Endothelial cell (in vitro differentiated cells): ENCODE data around the gene PDCD11. TPM values are rescaled to one million over a fixed set of nuclear protein-coding genes. Genes with fewer than 3 reads are reported as not detected.
A peak's percentile ranks its signal among the peaks of the same experiment; 100 is the strongest.
"Not testable (repeated sequence)": the region's sequence is repeated elsewhere in the genome, so short reads cannot be mapped to it uniquely, and the experiment has no call there.

ENCODE experiments used
- DNase-seq: peaks from one replicate; pipeline ENCODE4 v3.0.0; 2021; ENCODE audit warnings: low spot score
- H3K27ac Mint-ChIP-seq: one replicate; pipeline ENCODE4 v1.8.0; 2021; ENCODE audit warnings: mixed read lengths, inconsistent platforms; ENCODE audit not compliant: unreplicated experiment
- H3K27me3 Mint-ChIP-seq: one replicate; pipeline ENCODE4 v1.8.0; 2021; ENCODE audit warnings: mild to moderate bottlenecking, moderate library complexity, mixed read lengths, inconsistent platforms; ENCODE audit not compliant: unreplicated experiment
- H3K36me3 Mint-ChIP-seq: one replicate; pipeline ENCODE4 v1.8.0; 2021; ENCODE audit warnings: mild to moderate bottlenecking, low read depth, mixed read lengths, inconsistent platforms; ENCODE audit not compliant: unreplicated experiment
- H3K4me1 Mint-ChIP-seq: one replicate; pipeline ENCODE4 v1.8.0; 2021; ENCODE audit warnings: mild to moderate bottlenecking, mixed read lengths, inconsistent platforms; ENCODE audit not compliant: unreplicated experiment
- H3K4me3 Mint-ChIP-seq: one replicate; pipeline ENCODE4 v1.8.0; 2021; ENCODE audit warnings: mild to moderate bottlenecking, mixed read lengths, inconsistent platforms; ENCODE audit not compliant: unreplicated experiment
- H3K9me3 Mint-ChIP-seq: one replicate; pipeline ENCODE4 v1.8.0; 2021; ENCODE audit warnings: mixed read lengths, inconsistent platforms; ENCODE audit not compliant: unreplicated experiment
- total RNA-seq: library from RNA; stranded (reverse); fragmentation: NEBNext Ultra II Directional; extraction: Animal tissue kit (Norgen Biotek cat#: 25700); gene quantifications from one replicate; pipeline ENCODE4 v1.2.1, GENCODE V29; 2021; ENCODE audit not compliant: unreplicated experiment
- TF ChIP-seq, protein P1 (sequence below): fragments of 200-600 bp; sonication (generic); IDR thresholded peaks from one replicate; pipeline ENCODE4 v1.5.0; 2021; ENCODE audit warnings: antibody characterized with exemption; ENCODE audit not compliant: unreplicated experiment

PDCD11 gene
- total RNA-seq, 1 donor from 2014 or later, result 43.7 TPM

DNA sequence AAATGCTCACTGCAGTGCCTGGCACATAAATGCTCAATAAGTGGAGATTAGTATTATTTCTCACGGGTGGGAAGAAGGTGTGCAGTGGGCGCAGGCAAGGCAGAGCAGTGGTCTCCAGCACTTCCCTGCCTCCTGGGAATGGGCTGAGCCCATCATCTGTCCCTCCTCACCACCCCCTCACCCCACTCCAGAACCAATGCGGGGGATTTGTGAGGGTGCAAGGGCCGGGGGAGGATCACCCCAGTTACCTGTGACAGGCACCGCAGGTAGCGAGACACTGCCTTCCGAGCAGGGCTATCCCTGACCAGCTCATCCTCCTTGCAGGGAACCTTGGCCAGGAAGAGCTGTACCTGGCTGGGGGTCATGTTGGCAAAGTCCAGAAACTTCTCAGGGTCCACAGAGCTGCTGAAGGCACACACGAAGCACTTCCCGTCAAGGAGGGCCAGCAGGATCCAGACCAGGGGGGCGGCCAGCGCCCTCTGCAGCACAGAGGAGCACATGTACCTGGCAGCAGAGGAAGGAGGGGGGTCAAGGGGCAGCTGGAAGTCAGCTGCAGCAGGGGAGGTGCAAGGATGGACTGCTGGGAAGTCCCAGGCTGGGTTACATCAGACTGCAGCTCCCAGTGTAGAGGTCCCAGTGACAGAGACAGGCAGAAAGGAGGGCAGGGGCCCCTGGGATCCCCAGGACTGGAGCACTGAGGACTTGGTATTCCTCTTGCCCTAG is 79.8 kb downstream of the PDCD11 start:
- no peaks in the 10 kb centered on the region for H3K4me1 Mint-ChIP-seq
- DNase-seq, result peak; percentile 46

DNA sequence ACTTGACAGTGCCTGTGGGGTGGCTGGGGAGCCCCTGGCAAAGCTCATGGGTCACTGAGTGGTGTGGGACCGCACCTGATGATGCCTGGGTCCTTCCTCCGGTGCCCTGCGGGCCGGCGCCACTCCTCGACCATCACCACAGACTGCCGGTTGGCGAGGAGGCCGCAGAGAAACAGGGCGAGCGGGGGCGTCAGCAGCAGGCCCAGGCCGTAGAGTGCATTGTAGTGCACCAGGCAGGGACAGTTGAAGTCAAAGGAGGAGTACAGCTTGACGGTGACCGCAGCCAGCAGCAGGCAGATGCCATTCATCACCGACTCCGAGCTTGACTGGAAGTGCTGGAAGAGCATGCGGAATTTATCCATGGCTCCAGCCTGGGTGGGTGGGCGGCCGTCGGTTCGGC is 82.2 kb downstream of the PDCD11 start:
- Mint-ChIP-seq H3K4me3 (no peak overlapping the region), H3K27ac (no peak overlapping the region), H3K4me1 (no peaks in the 10 kb centered on the region)

More for the DNA sequence above, 79.8 kb downstream of the PDCD11 start:
- Mint-ChIP-seq H3K27me3 (peaks cover 5% of the 10 kb centered on the region), H3K36me3 (no peaks in the 10 kb centered on the region), H3K4me3 (no peak overlapping the region), H3K9me3 (no peaks in the 10 kb centered on the region), H3K27ac (no peak overlapping the region)
- TF ChIP-seq, protein P1, sequence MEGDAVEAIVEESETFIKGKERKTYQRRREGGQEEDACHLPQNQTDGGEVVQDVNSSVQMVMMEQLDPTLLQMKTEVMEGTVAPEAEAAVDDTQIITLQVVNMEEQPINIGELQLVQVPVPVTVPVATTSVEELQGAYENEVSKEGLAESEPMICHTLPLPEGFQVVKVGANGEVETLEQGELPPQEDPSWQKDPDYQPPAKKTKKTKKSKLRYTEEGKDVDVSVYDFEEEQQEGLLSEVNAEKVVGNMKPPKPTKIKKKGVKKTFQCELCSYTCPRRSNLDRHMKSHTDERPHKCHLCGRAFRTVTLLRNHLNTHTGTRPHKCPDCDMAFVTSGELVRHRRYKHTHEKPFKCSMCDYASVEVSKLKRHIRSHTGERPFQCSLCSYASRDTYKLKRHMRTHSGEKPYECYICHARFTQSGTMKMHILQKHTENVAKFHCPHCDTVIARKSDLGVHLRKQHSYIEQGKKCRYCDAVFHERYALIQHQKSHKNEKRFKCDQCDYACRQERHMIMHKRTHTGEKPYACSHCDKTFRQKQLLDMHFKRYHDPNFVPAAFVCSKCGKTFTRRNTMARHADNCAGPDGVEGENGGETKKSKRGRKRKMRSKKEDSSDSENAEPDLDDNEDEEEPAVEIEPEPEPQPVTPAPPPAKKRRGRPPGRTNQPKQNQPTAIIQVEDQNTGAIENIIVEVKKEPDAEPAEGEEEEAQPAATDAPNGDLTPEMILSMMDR, result no peak

DNA sequence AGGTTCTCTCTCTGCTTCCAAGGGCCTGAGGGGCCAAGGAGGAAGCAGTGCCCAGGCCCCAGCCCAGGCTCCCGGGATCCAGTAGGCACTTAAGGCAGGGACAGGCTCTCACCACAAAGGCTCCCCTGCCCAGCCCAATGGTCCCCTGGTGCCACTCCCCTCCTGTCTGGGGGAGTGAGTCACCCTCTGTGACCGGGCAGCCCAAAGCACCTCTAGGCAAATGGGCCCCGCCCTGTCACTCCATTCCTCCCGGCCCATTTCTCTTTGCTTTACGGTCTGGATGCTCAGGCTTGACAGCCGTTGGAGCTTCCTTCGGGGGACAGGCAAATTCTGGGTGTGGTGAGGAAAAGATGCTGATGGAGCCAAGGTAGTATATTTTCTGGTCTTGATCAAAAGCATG is 82.7 kb downstream of the PDCD11 start, which contains the start of gene CALHM3:
CALHM3 (minus strand) TSS at position 106 of the 400 bp plus-strand sequence. CDS start 208 bp downstream, outside the sequence.
- Mint-ChIP-seq H3K27ac (no peak within 1 kb of the TSS), H3K27me3 (peaks cover 5% of the 10 kb centered on the region), H3K9me3 (no peaks in the 10 kb centered on the region), H3K36me3 (no peaks in the 10 kb centered on the region), H3K4me1 (no peaks in the 10 kb centered on the region), H3K4me3 (no peak within 1 kb of the TSS)
- no peak for DNase-seq
- TF ChIP-seq, protein P1, result no peak

More for the DNA sequence above, 82.2 kb downstream of the PDCD11 start:
- Mint-ChIP-seq H3K36me3 (no peaks in the 10 kb centered on the region), H3K27me3 (peaks cover 5% of the 10 kb centered on the region), H3K9me3 (no peaks in the 10 kb centered on the region)
- TF ChIP-seq, protein P1, result no peak
- DNase-seq, result no peak

DNA sequence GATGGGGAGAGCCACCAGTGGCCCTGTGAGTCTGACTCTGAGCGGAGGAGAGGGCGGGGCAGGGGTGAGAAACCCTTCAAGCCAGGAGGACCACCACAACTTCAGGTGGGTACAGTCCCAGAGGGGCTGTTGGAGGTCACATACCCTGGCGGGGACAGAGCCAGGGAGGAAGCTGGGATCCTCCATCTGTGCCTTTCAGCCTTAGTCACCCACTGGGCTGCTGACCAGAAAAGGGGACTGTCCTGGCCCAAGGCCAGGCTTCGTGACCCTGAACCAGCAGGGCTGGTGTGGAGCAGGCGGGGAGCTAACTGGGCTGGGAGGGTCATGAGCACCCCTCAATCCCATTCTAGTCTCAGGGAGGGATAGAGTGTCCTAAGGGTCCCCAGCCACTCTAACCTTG is 84.1 kb downstream of the PDCD11 start:
- Mint-ChIP-seq H3K27ac (no peak overlapping the region), H3K9me3 (no peaks in the 10 kb centered on the region), H3K4me1 (no peaks in the 10 kb centered on the region), H3K27me3 (peaks cover 5% of the 10 kb centered on the region), H3K36me3 (no peaks in the 10 kb centered on the region), H3K4me3 (no peak overlapping the region)
- no peak for DNase-seq
- TF ChIP-seq, protein P1, result no peak

DNA sequence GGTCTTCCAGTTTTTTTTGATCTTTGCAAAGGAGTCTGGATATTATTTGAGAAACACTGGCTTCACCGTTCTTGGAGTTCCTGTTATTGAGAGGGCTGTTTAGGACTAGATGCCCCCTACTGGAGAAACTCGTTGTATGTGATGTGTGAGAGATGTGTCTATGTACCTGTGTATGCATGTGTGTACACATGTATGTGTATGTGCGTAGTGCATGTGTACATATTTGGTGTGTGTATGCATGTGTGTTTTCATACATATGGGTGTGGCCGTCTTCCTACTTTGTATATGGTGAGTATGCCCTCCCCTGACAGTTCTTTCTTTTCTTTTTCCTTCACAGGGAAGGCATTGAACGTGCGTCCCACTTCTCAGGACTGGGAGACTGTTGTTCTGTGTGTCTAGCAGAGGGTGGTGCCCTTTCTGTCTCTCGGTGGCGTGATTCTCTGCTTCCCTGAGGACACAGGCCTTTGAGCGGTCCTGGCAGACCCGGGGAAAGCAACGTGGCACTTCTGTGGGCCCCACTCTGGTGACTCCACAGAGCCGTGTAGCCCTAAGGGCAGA is 85.6 kb downstream of the PDCD11 start:
- peak; percentile 50 for DNase-seq
- H3K27me3 Mint-ChIP-seq, result peaks cover 5% of the 10 kb centered on the region
- TF ChIP-seq, protein P1, result peak; percentile 75

DNA sequence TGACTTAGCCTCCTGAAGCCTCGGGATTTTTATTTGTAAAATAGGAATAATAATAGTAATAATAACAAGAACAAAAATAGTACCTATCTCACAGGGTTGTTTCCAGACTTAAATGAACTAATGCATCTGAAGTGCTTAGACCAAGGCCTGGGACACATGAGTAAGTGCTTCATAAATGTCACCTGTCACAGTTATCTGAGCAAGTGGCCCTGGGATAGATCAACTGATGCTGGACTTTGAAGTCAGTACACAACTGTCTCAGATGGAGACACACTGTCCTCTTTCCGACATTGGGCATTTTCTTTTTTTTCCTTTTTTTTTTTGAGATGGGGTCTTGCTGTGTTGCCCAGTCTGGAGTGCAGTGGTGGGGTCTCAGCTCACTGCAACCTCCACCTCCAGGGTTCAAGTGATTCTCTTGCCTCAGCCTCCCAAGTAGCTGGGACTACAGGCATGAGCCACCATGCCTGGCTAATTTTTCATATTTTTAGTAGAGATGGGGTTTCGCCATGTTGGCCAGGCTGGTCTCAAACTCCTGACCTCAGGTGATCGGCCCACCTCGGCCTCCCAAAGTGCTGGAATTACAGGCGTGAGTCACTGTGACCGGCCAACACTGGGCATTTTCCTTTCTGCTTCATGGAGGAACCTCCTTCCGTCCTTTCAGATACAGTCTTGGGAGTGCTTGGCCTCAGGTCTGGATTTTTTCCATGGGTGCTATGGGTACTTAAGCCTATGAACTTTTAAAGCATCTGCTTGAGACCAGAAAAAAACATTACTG is 90.4 kb downstream of the PDCD11 start:
- H3K9me3 Mint-ChIP-seq, H3K4me1 Mint-ChIP-seq: not testable (repeated sequence)

More for the DNA sequence above, 85.6 kb downstream of the PDCD11 start:
- Mint-ChIP-seq H3K36me3 (no peaks in the 10 kb centered on the region), H3K4me3 (no peak overlapping the region), H3K9me3 (no peaks in the 10 kb centered on the region), H3K4me1 (no peaks in the 10 kb centered on the region), H3K27ac (no peak overlapping the region)

More for the DNA sequence above, 90.4 kb downstream of the PDCD11 start:
- not testable (repeated sequence) for H3K36me3 Mint-ChIP-seq, H3K27me3 Mint-ChIP-seq, H3K4me3 Mint-ChIP-seq, H3K27ac Mint-ChIP-seq, DNase-seq
